ENCODE results near the gene ARHGEF17.
A peak's percentile ranks its signal among the peaks of the same experiment; 100 is the strongest.

Gene ARHGEF17

GRCh38 chr11:73295241-73295995 is 12.7 kb upstream of the ARHGEF17 start:
- no peak for TF ChIP-seq POLR2AphosphoS5 (IDR thresholded peaks at IDR 0.05; ENCODE audit: low read depth, low read length)
- no peak for TF ChIP-seq SIN3A (IDR thresholded peaks at IDR 0.05; ENCODE audit: borderline replicate concordance, insufficient read depth, low read length)
- TF ChIP-seq FOXP2 (optimal IDR thresholded peaks at IDR 0.05; ENCODE audit: borderline replicate concordance, extremely low read depth, extremely low read length, insufficient read depth): peak; percentile 56

- TF ChIP-seq FOXP2 (optimal IDR thresholded peaks at IDR 0.05; ENCODE audit: borderline replicate concordance, extremely low read depth, extremely low read length, insufficient read depth) (no peak), TAF1 (IDR thresholded peaks at IDR 0.05; ENCODE audit: borderline replicate concordance, insufficient read depth, low read length) (no peak), REST (IDR thresholded peaks at IDR 0.05; ENCODE audit: insufficient read depth in 1 of 2, low read depth in 2 of 2, low read length in 2 of 2) (no peak), POLR2AphosphoS5 (IDR thresholded peaks at IDR 0.05; ENCODE audit: low read depth, low read length) (no peak), SIN3A (IDR thresholded peaks at IDR 0.05; ENCODE audit: borderline replicate concordance, insufficient read depth, low read length) (no peak)
These were observed 12.1 kb upstream of the ARHGEF17 start for GRCh38 chr11:73295996-73296318.

GRCh38 chr11:73296501-73297230 is 11.4 kb upstream of the ARHGEF17 start:
- TF ChIP-seq POLR2AphosphoS5 (IDR thresholded peaks at IDR 0.05; ENCODE audit: low read depth, low read length) (no peak), FOXP2 (optimal IDR thresholded peaks at IDR 0.05; ENCODE audit: borderline replicate concordance, extremely low read depth, extremely low read length, insufficient read depth) (no peak), REST (IDR thresholded peaks at IDR 0.05; ENCODE audit: insufficient read depth in 1 of 2, low read depth in 2 of 2, low read length in 2 of 2) (no peak), TAF1 (IDR thresholded peaks at IDR 0.05; ENCODE audit: borderline replicate concordance, insufficient read depth, low read length) (no peak), SIN3A (IDR thresholded peaks at IDR 0.05; ENCODE audit: borderline replicate concordance, insufficient read depth, low read length) (no peak)

GRCh38 chr11:73297231-73297590 is 10.9 kb upstream of the ARHGEF17 start:
- TF ChIP-seq TAF1 (IDR thresholded peaks at IDR 0.05; ENCODE audit: borderline replicate concordance, insufficient read depth, low read length) (no peak), FOXP2 (optimal IDR thresholded peaks at IDR 0.05; ENCODE audit: borderline replicate concordance, extremely low read depth, extremely low read length, insufficient read depth) (no peak), REST (IDR thresholded peaks at IDR 0.05; ENCODE audit: insufficient read depth in 1 of 2, low read depth in 2 of 2, low read length in 2 of 2) (no peak), SIN3A (IDR thresholded peaks at IDR 0.05; ENCODE audit: borderline replicate concordance, insufficient read depth, low read length) (no peak), POLR2AphosphoS5 (IDR thresholded peaks at IDR 0.05; ENCODE audit: low read depth, low read length) (no peak)

- no peak for TF ChIP-seq REST (IDR thresholded peaks at IDR 0.05; ENCODE audit: insufficient read depth in 1 of 2, low read depth in 2 of 2, low read length in 2 of 2)
- no peak for TF ChIP-seq FOXP2 (optimal IDR thresholded peaks at IDR 0.05; ENCODE audit: borderline replicate concordance, extremely low read depth, extremely low read length, insufficient read depth)
- no peak for TF ChIP-seq SIN3A (IDR thresholded peaks at IDR 0.05; ENCODE audit: borderline replicate concordance, insufficient read depth, low read length)
- no peak for TF ChIP-seq POLR2AphosphoS5 (IDR thresholded peaks at IDR 0.05; ENCODE audit: low read depth, low read length)
- no peak for TF ChIP-seq TAF1 (IDR thresholded peaks at IDR 0.05; ENCODE audit: borderline replicate concordance, insufficient read depth, low read length)
These were observed 10.4 kb upstream of the ARHGEF17 start for GRCh38 chr11:73297702-73298101.
